K562 (cell line): ENCODE data around the gene PPTC7. TPM values are rescaled to one million over a fixed set of nuclear protein-coding genes. Genes with fewer than 3 reads are reported as not detected.

Source experiments
- ATAC-seq: fragments of 200-7000 bp; cut with Tn5 transposase; 3 replicates; pipeline ENCODE4 v1.9.1; 2020; ENCODE audit warnings: moderate library complexity
- BruUV-seq: library from RNA; stranded (reverse); fragments of 400-500 nt; replicated peaks from 2 replicates; lab custom pipeline; 2021; lab: Mats Ljungman, UMichigan
- CTCF ChIA-PET: fragments of 300-600 bp; formaldehyde crosslinking; extraction: SDS; loops from one replicate; lab custom pipeline; 2021; ENCODE audit warnings: low intra/inter-chr PET ratio; lab: Yijun Ruan, JAX
- POLR2A ChIA-PET: fragments of 300-600, 350-650 bp; sonication (Branson Sonifier 250); formaldehyde crosslinking; extraction: SDS; loops from one replicate; lab custom pipeline; 2021; ENCODE audit warnings: antibody characterized with exemption, inconsistent platforms; lab: Yijun Ruan, JAX
- DNase-seq, 4 experiments: peaks; one replicate each; pipeline versions ENCODE4 v3.0.0 to v3.0.0-alpha.2; 2011 to 2018; ENCODE audit warnings: low spot score in 3 of 4, mixed read lengths in 3 of 4; ENCODE audit errors: extremely low read depth in 1 of 4
- FAIRE-seq: peaks from 2 replicates; lab custom pipeline; 2011; peaks lifted over from hg19 to GRCh38; lab: Jason Lieb, UNC
- H2AFZ ChIP-seq: 2 replicates; pipeline ENCODE4 v1.6.0; 2011; ENCODE audit warnings: low read depth, low read length, control low read depth, inconsistent platforms
- H3K27ac ChIP-seq: fragments of 200-600 bp; 3 replicates; pipeline ENCODE4 v1.8.0; 2011; ENCODE audit warnings: low read depth, mild to moderate bottlenecking, control low read depth, inconsistent platforms, low read length, moderate library complexity, mixed read lengths; ENCODE audit errors: extremely low read depth
- H3K27me3 ChIP-seq, 2 experiments: fragments of 300-600 bp in 1 of 2; 2 replicates in 1 of 2; 3 replicates in 1 of 2; pipeline versions ENCODE4 v1.6.0 to v1.8.0; 2011; ENCODE audit warnings: inconsistent platforms in 2 of 2, low read length in 2 of 2, mild to moderate bottlenecking in 1 of 2, mixed read lengths in 1 of 2, moderate library complexity in 1 of 2; ENCODE audit not compliant: control insufficient read depth in 2 of 2, insufficient read depth in 2 of 2
- H3K36me3 ChIP-seq: fragments of 300-600 bp; 3 replicates; pipeline ENCODE4 v1.8.0; 2011; ENCODE audit warnings: mild to moderate bottlenecking, low read length, inconsistent platforms; ENCODE audit not compliant: control insufficient read depth, insufficient read depth
- H3K4me1 ChIP-seq, 2 experiments: fragments of 200-600 bp in 1 of 2; replicated peaks in 1 of 2; 2 replicates in 1 of 2; 3 replicates in 1 of 2; pipeline versions ENCODE4 v1.5.1 to v1.8.0; 2011; ENCODE audit warnings: inconsistent platforms in 2 of 2, low read length in 2 of 2, mild to moderate bottlenecking in 1 of 2, mixed read lengths in 1 of 2, moderate library complexity in 1 of 2; ENCODE audit not compliant: control insufficient read depth in 2 of 2, insufficient read depth in 2 of 2
- H3K4me2 ChIP-seq: 2 replicates; pipeline ENCODE4 v1.6.1; 2011; ENCODE audit warnings: low read length, control low read depth, inconsistent platforms, mixed read lengths; ENCODE audit not compliant: insufficient read depth
- H3K4me3 ChIP-seq: fragments of 200-600 bp; sonication (generic), shearing (Covaris generic); 2 replicates; pipeline ENCODE4 v1.5.1; 2016; ENCODE audit warnings: control low read depth, inconsistent platforms
- H3K79me2 ChIP-seq: fragments of 200-600 bp; 3 replicates; pipeline ENCODE4 v1.8.0; 2011; ENCODE audit warnings: low read length, inconsistent platforms; ENCODE audit not compliant: control insufficient read depth, insufficient read depth
- H3K9ac ChIP-seq, 2 experiments: 2 replicates each; pipeline versions ENCODE4 v1.6.0 to v1.6.1; 2011; ENCODE audit warnings: low read depth in 2 of 2, low read length in 2 of 2, control low read depth in 1 of 2, inconsistent platforms in 1 of 2, mild to moderate bottlenecking in 1 of 2, mixed read lengths in 1 of 2; ENCODE audit not compliant: insufficient read depth in 1 of 2
- H3K9me1 ChIP-seq: one replicate; pipeline ENCODE4 v1.6.0; 2011; ENCODE audit warnings: inconsistent platforms, mild to moderate bottlenecking, low read length, moderate library complexity; ENCODE audit not compliant: control insufficient read depth, insufficient read depth
- H3K9me3 ChIP-seq: replicated peaks from 2 replicates; pipeline ENCODE4 v1.5.1; 2011; ENCODE audit warnings: low read depth, low read length, inconsistent platforms; ENCODE audit not compliant: control insufficient read depth, insufficient read depth
- H4K20me1 ChIP-seq: replicated peaks from 2 replicates; pipeline ENCODE4 v1.6.1; 2011; ENCODE audit warnings: low read length, inconsistent platforms, mixed read lengths; ENCODE audit not compliant: control insufficient read depth, insufficient read depth
- MAFF ChIP-seq: IDR thresholded peaks from 2 replicates; pipeline ENCODE4 v1.6.1; 2012; ENCODE audit warnings: low read length, improper control_type of control experiment
- NFE2 ChIP-seq: IDR thresholded peaks from 2 replicates; pipeline ENCODE4 v1.6.1; 2014; ENCODE audit warnings: antibody characterized with exemption, low read depth
- NR4A1 ChIP-seq, 2 experiments: fragments of 250-450 bp in 1 of 2; fragments of 450-650 bp in 1 of 2; sonication (Bioruptor Pico) in 1 of 2; IDR thresholded peaks; 2 replicates each; pipeline versions ENCODE4 v1.4.0 to v1.6.1; 2016 to 2020; ENCODE audit warnings: mild to moderate bottlenecking in 2 of 2, missing compliant biosample characterization in 1 of 2, missing genetic modification characterization in 1 of 2, moderate library complexity in 1 of 2
- RBBP5 ChIP-seq: fragments of 200-600 bp; sonication (generic); IDR thresholded peaks from 2 replicates; pipeline ENCODE4 v1.6.1; 2012; ENCODE audit warnings: borderline replicate concordance, mild to moderate bottlenecking, low read length, control low read depth, inconsistent platforms; ENCODE audit not compliant: insufficient read depth, poor library complexity, severe bottlenecking
- RHOXF2B ChIP-seq: fragments of 250-450 bp; sonication (Bioruptor Pico); conservative IDR thresholded peaks from 2 replicates; pipeline ENCODE4 v1.5.1; 2021
- SRSF7 ChIP-seq: fragments of 200-400 bp; formaldehyde crosslinking; optimal IDR thresholded peaks from 2 replicates; pipeline ENCODE3; 2017; ENCODE audit warnings: mild to moderate bottlenecking, low read depth, low read length
- TBL1XR1 ChIP-seq, 2 experiments: IDR thresholded peaks; 2 replicates each; pipeline ENCODE4 v1.6.1; 2012; ENCODE audit warnings: improper control_type of control experiment in 2 of 2, low read length in 2 of 2, mild to moderate bottlenecking in 1 of 2
- ZNF140 ChIP-seq: fragments of 250-450 bp; sonication (Bioruptor Pico); IDR thresholded peaks from 2 replicates; pipeline ENCODE4 v1.8.0; 2021; ENCODE audit warnings: moderate library complexity, mild to moderate bottlenecking, inconsistent platforms
- in situ Hi-C: fragments of 300-500 bp; cut with MboI; formaldehyde crosslinking; loops from 4 replicates; pipeline ENCODE4 v1.15.0; 2018; ENCODE audit warnings: inconsistent platforms, mixed read lengths
- intact Hi-C: fragments of 100-400 bp; cut with micrococcal nuclease; formaldehyde crosslinking; loops from 2 replicates; pipeline ENCODE4 v1.14.2; 2022
- polyA plus RNA-seq, 8 experiments: library from polyadenylated mRNA; depleted of rRNA in 4 of 8; stranded (reverse) in 5 of 8; unstranded in 3 of 8; fragments of >200 nt; fragmentation: Nextera tagmentation in 2 of 8; fragmentation: Illumina TruSeq in 1 of 8; extraction: Ambion mirVana in 2 of 8; extraction: Trizol in 1 of 8; gene quantifications; 2 replicates each; pipeline versions ENCODE4 v1.2.1 to v1.2.3, GENCODE V29; 2011 to 2014; ENCODE audit warnings: inconsistent platforms in 1 of 8, missing spikeins in 1 of 8
- total RNA-seq, 7 experiments: library from RNA; depleted of rRNA in 6 of 7; stranded (reverse); fragments of >200 nt in 6 of 7; fragmentation: Illumina TruSeq in 2 of 7; extraction: Trizol in 2 of 7; gene quantifications; 2 replicates each; pipeline versions ENCODE4 v1.2.1 to v1.2.3, GENCODE V29; 2011 to 2021; ENCODE audit warnings: low replicate concordance in 1 of 7
- TF ChIP-seq, protein P1 (sequence below), 2 experiments: fragments of 450-650 bp in 1 of 2; IDR thresholded peaks; 2 replicates each; pipeline ENCODE4 v1.6.1; 2011 to 2017; ENCODE audit warnings: low read depth in 2 of 2, antibody characterized with exemption in 1 of 2, borderline replicate concordance in 1 of 2, low read length in 1 of 2, mild to moderate bottlenecking in 1 of 2, mixed read lengths in 1 of 2; ENCODE audit not compliant: control insufficient read depth in 1 of 2
- TF ChIP-seq, protein P2 (sequence below): fragments of 250-450 bp; sonication (Bioruptor Pico); IDR thresholded peaks from 2 replicates; pipeline ENCODE4 v1.5.1; 2021; ENCODE audit warnings: mild to moderate bottlenecking
- TF ChIP-seq, protein P3 (sequence below): IDR thresholded peaks from 3 replicates; pipeline ENCODE4 v1.6.1; 2011; ENCODE audit warnings: borderline replicate concordance, mild to moderate bottlenecking; ENCODE audit not compliant: insufficient read length, insufficient read depth
- TF ChIP-seq, protein P4 (sequence below), 2 experiments: fragments of 450-650 bp; IDR thresholded peaks; 2 replicates each; pipeline ENCODE4 v1.6.1; 2016

PPTC7 gene
- total and polyA plus RNA-seq, 9 of the 15 experiments (the other 6 are each of a cell fraction or from before 2014, with no cell fraction given): 2.6 to 23.1 (median 11.9) TPM

DNA sequence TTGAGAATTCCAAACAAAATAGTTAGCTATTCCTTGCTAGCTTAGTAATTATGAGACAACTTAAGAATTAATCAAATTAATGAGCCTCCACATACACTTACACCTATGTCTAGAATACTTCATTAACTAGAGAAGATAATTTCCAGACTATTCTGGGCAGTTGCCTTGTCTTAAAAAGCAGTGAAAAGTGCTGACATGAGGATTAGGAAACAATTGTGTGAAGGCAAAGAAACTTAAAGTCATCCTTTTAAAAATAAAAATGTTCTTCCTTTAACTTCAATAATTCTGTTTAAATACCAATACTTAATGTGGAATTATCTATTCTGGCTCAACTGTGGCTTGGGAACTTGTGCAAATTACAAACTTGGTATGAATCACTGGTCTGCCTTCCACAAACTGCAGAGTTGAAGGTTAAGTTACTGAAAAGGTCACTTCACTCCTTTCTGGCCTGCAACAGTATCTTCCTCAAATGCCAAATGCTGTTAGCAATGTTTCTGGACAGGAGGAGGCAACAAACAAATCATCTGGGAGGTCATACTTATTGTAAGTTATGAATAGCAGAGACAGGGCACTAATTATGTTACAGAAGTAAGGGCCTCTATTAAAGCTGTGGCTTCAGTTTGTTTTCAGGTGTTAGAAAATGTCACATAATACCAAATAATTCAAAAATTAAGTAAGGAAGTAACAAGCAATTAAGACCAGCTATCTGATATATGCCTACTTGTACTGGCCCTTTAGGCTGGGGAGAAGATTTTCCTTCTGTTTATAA, 19.2 kb downstream of the PPTC7 start:
- H3K4me2 ChIP-seq: no peak overlapping the region
- BruUV-seq: no TSS peak
- no peak for TF ChIP-seq NR4A1 (CRISPR knock-in tag; IDR thresholded peaks at IDR 0.05)
- TF ChIP-seq NR4A1 (tag; IDR thresholded peaks at IDR 0.05): no peak
- TF ChIP-seq, protein P1, sequence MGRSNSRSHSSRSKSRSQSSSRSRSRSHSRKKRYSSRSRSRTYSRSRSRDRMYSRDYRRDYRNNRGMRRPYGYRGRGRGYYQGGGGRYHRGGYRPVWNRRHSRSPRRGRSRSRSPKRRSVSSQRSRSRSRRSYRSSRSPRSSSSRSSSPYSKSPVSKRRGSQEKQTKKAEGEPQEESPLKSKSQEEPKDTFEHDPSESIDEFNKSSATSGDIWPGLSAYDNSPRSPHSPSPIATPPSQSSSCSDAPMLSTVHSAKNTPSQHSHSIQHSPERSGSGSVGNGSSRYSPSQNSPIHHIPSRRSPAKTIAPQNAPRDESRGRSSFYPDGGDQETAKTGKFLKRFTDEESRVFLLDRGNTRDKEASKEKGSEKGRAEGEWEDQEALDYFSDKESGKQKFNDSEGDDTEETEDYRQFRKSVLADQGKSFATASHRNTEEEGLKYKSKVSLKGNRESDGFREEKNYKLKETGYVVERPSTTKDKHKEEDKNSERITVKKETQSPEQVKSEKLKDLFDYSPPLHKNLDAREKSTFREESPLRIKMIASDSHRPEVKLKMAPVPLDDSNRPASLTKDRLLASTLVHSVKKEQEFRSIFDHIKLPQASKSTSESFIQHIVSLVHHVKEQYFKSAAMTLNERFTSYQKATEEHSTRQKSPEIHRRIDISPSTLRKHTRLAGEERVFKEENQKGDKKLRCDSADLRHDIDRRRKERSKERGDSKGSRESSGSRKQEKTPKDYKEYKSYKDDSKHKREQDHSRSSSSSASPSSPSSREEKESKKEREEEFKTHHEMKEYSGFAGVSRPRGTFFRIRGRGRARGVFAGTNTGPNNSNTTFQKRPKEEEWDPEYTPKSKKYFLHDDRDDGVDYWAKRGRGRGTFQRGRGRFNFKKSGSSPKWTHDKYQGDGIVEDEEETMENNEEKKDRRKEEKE (IDR thresholded peaks at IDR 0.05; ENCODE audit: borderline replicate concordance in 1 of 2, control insufficient read depth in 1 of 2, low read depth in 2 of 2, low read length in 1 of 2): no peak
- TF ChIP-seq RBBP5: no peak
- TF ChIP-seq, protein P2, sequence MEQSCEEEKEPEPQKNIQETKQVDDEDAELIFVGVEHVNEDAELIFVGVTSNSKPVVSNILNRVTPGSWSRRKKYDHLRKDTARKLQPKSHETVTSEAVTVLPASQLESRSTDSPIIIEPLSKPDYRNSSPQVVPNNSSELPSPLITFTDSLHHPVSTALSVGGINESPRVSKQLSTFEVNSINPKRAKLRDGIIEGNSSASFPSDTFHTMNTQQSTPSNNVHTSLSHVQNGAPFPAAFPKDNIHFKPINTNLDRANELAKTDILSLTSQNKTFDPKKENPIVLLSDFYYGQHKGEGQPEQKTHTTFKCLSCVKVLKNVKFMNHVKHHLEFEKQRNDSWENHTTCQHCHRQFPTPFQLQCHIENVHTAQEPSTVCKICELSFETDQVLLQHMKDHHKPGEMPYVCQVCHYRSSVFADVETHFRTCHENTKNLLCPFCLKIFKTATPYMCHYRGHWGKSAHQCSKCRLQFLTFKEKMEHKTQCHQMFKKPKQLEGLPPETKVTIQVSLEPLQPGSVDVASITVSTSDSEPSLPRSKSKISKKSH: no peak
- no peak for TF ChIP-seq RHOXF2B
- TF ChIP-seq, protein P3, sequence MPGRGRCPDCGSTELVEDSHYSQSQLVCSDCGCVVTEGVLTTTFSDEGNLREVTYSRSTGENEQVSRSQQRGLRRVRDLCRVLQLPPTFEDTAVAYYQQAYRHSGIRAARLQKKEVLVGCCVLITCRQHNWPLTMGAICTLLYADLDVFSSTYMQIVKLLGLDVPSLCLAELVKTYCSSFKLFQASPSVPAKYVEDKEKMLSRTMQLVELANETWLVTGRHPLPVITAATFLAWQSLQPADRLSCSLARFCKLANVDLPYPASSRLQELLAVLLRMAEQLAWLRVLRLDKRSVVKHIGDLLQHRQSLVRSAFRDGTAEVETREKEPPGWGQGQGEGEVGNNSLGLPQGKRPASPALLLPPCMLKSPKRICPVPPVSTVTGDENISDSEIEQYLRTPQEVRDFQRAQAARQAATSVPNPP: no peak
- TF ChIP-seq, protein P4, sequence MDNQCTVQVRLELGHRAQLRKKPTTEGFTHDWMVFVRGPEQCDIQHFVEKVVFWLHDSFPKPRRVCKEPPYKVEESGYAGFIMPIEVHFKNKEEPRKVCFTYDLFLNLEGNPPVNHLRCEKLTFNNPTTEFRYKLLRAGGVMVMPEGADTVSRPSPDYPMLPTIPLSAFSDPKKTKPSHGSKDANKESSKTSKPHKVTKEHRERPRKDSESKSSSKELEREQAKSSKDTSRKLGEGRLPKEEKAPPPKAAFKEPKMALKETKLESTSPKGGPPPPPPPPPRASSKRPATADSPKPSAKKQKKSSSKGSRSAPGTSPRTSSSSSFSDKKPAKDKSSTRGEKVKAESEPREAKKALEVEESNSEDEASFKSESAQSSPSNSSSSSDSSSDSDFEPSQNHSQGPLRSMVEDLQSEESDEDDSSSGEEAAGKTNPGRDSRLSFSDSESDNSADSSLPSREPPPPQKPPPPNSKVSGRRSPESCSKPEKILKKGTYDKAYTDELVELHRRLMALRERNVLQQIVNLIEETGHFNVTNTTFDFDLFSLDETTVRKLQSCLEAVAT (IDR thresholded peaks at IDR 0.05): no peak
- no peak for TF ChIP-seq NFE2
- TF ChIP-seq ZNF140: no peak
- TF ChIP-seq TBL1XR1 (IDR thresholded peaks at IDR 0.05; ENCODE audit: low read length in 2 of 2): no peak
- TF ChIP-seq MAFF: peak; percentile 33; the same call in 1 of the 2 replicates
- TF ChIP-seq SRSF7: no peak

More for the DNA sequence above, 19.2 kb downstream of the PPTC7 start:
- peaks cover 95% of the 10 kb centered on the region for H3K79me2 ChIP-seq
- no peak for FAIRE-seq
- H3K27me3 ChIP-seq: no peaks in the 10 kb centered on the region
- ATAC-seq: 0 out of 3 replicates have a peak, but pooled peaks have one; percentile 17
- ChIA-PET POLR2A (interaction anchor here (0.6 to 1.6 kb wide), 4 partner anchors 12 to 224 kb away, joined by 3 read pairs; no protein-coding TSS in a partner anchor), CTCF (no interaction called here)
- DNase-seq: no peak
- peaks cover 3 to 8% of the 10 kb centered on the region in 2 experiments; a peak in 2 of 5 replicates for H3K4me1 ChIP-seq
- in situ Hi-C loops (no loop called here), intact Hi-C loops (no loop called here)
- H3K36me3 ChIP-seq: peaks cover 5% of the 10 kb centered on the region; the same call in 1 of the 3 replicates
- peak overlapping the region in 1 of 2 experiments; percentile 32; a peak in 1 of 4 replicates for H3K9ac ChIP-seq
- H3K9me1 ChIP-seq: no peaks in the 10 kb centered on the region
- no peak overlapping the region for H3K4me3 ChIP-seq
- no peaks in the 10 kb centered on the region for H3K9me3 ChIP-seq
- H3K27ac ChIP-seq: peak overlapping the region; percentile 37; the same call in 1 of the 3 replicates
- no peak overlapping the region for H2AFZ ChIP-seq
- 0 out of 2 replicates have a peak, but pooled peaks cover 4% of the 10 kb centered on the region for H4K20me1 ChIP-seq
